Measurements from ENCODE around the gene LPP.

LPP gene

GRCh38 chr3:188158731-188159310, 4.9 kb downstream of the LPP start:
- peaks cover 29% of the 10 kb centered on the region for H3K4me1 ChIP-seq (ENCODE audit: control insufficient read depth, low read length)
- H3K4me2 ChIP-seq (ENCODE audit: low read length), result no peak overlapping the region
- no peaks in the 10 kb centered on the region for H3K36me3 ChIP-seq (ENCODE audit: control insufficient read depth, low read length)
- TF ChIP-seq CTCF (IDR thresholded peaks at IDR 0.05; ENCODE audit: low read depth, low read length, poor library complexity, severe bottlenecking) (no peak), EZH2phosphoT487 (IDR thresholded peaks at IDR 0.05; ENCODE audit: borderline replicate concordance, low read length) (no peak)
- H4K20me1 ChIP-seq (ENCODE audit: control insufficient read depth, insufficient read depth, low read depth, low read length), result no peaks in the 10 kb centered on the region
- H3F3A ChIP-seq (ENCODE audit: control insufficient read depth, insufficient read depth), result peaks cover 5% of the 10 kb centered on the region; the same call in 1 of the 2 replicates
- H3K27me3 ChIP-seq (ENCODE audit: control insufficient read depth, low read length), result no peaks in the 10 kb centered on the region
- peaks cover 37% of the 10 kb centered on the region for H3K79me2 ChIP-seq (ENCODE audit: control insufficient read depth, low read length)
- H3K27ac ChIP-seq (ENCODE audit: low read depth, low read length), result no peak overlapping the region
- H3K9me2 ChIP-seq (replicated peaks; ENCODE audit: control insufficient read depth, low read length), result no peaks in the 10 kb centered on the region
- H3K9me3 ChIP-seq (ENCODE audit: control insufficient read depth, insufficient read depth, low read length), result no peaks in the 10 kb centered on the region
- H3K4me3 ChIP-seq (ENCODE audit: low read length), result no peak overlapping the region

- H3K27me3 ChIP-seq (ENCODE audit: control insufficient read depth, low read length), result no peaks in the 10 kb centered on the region
- H3K9me2 ChIP-seq (replicated peaks; ENCODE audit: control insufficient read depth, low read length), result no peaks in the 10 kb centered on the region
- no peaks in the 10 kb centered on the region for H3K9me3 ChIP-seq (ENCODE audit: control insufficient read depth, insufficient read depth, low read length)
- no peaks in the 10 kb centered on the region for H4K20me1 ChIP-seq (ENCODE audit: control insufficient read depth, insufficient read depth, low read depth, low read length)
- no peaks in the 10 kb centered on the region for H3K36me3 ChIP-seq (ENCODE audit: control insufficient read depth, low read length)
- no peak overlapping the region for H3K4me2 ChIP-seq (ENCODE audit: low read length)
- H3K27ac ChIP-seq (ENCODE audit: low read depth, low read length), result no peak overlapping the region
- H3F3A ChIP-seq (ENCODE audit: control insufficient read depth, insufficient read depth), result no peaks in the 10 kb centered on the region
- H3K4me3 ChIP-seq (ENCODE audit: low read length), result no peak overlapping the region
- H3K79me2 ChIP-seq (ENCODE audit: control insufficient read depth, low read length), result peaks cover 42% of the 10 kb centered on the region
- peaks cover 33% of the 10 kb centered on the region for H3K4me1 ChIP-seq (ENCODE audit: control insufficient read depth, low read length)
- TF ChIP-seq EZH2phosphoT487 (IDR thresholded peaks at IDR 0.05; ENCODE audit: borderline replicate concordance, low read length) (no peak), CTCF (IDR thresholded peaks at IDR 0.05; ENCODE audit: low read depth, low read length, poor library complexity, severe bottlenecking) (no peak)
Observed at GRCh38 chr3:188160751-188161150, 6.8 kb downstream of the LPP start.

- Histone ChIP-seq H3K9me2 (replicated peaks; ENCODE audit: control insufficient read depth, low read length) (no peaks in the 10 kb centered on the region), H3K79me2 (ENCODE audit: control insufficient read depth, low read length) (peaks cover 30% of the 10 kb centered on the region), H3K36me3 (ENCODE audit: control insufficient read depth, low read length) (no peaks in the 10 kb centered on the region), H3F3A (ENCODE audit: control insufficient read depth, insufficient read depth) (no peaks in the 10 kb centered on the region), H3K4me1 (ENCODE audit: control insufficient read depth, low read length) (peaks cover 18% of the 10 kb centered on the region), H3K27ac (ENCODE audit: low read depth, low read length) (no peak overlapping the region), H3K4me2 (ENCODE audit: low read length) (no peak overlapping the region), H4K20me1 (ENCODE audit: control insufficient read depth, insufficient read depth, low read depth, low read length) (no peaks in the 10 kb centered on the region), H3K27me3 (ENCODE audit: control insufficient read depth, low read length) (no peaks in the 10 kb centered on the region), H3K4me3 (ENCODE audit: low read length) (no peak overlapping the region), H3K9me3 (ENCODE audit: control insufficient read depth, insufficient read depth, low read length) (no peaks in the 10 kb centered on the region)
- TF ChIP-seq CTCF (IDR thresholded peaks at IDR 0.05; ENCODE audit: low read depth, low read length, poor library complexity, severe bottlenecking) (no peak), EZH2phosphoT487 (IDR thresholded peaks at IDR 0.05; ENCODE audit: borderline replicate concordance, low read length) (no peak)
Observed at GRCh38 chr3:188164248-188164687, 10.3 kb downstream of the LPP start.
